Measurements from ENCODE around the gene SCP2. TPM values are rescaled to one million over a fixed set of nuclear protein-coding genes. Genes with fewer than 3 reads are reported as not detected.

Gene SCP2
- total RNA-seq, 1 experiment from 2014 or later = 53.8 TPM

GRCh38 chr1:53038566-53038965 is 111.5 kb downstream of the SCP2 start:
- TF ChIP-seq CTCF (IDR thresholded peaks at IDR 0.05; ENCODE audit: unreplicated experiment) = no peak
- BruUV-seq (replicated peaks) = no TSS peak

DNA sequence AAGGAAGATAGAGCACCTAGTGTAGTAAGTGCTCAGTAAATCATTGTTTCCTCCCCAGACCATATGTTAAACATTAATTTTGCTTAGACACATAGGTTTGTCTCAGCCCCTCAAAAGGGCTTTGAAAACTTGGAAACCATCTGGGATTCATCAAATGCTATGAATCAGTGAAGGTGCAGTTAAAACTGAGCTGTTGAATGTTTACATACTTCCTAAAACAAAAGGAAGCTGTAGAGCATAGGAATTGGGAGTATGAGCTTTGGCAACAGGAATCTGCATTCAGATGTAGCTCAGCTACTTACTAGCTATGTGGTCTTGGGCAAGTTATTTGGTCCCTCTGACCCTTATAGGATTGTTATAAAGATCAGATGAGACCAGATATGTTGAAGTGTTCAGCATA is 116.2 kb downstream of the SCP2 start:
- DNase-seq (ENCODE audit: unreplicated experiment) = no peak
- TF ChIP-seq CTCF (IDR thresholded peaks at IDR 0.05; ENCODE audit: unreplicated experiment) = no peak
- ChIA-PET CTCF (no interaction called here), POLR2A (interaction anchor here (1.5 kb wide), 1 partner anchor 16 kb away, joined by 3 read pairs; no protein-coding TSS in a partner anchor)
- H3K36me3 Mint-ChIP-seq (ENCODE audit: insufficient read depth, unreplicated experiment) = peaks cover 20% of the 10 kb centered on the region
- intact Hi-C loops (cut with micrococcal nuclease) = no loop called here
- H3K4me1 Mint-ChIP-seq (ENCODE audit: insufficient read depth, unreplicated experiment) = no peaks in the 10 kb centered on the region
- BruUV-seq (replicated peaks) = no TSS peak
- H3K4me3 Mint-ChIP-seq (ENCODE audit: unreplicated experiment) = no peak overlapping the region
- H3K27me3 Mint-ChIP-seq (ENCODE audit: insufficient read depth, unreplicated experiment) = no peaks in the 10 kb centered on the region
- H3K9me3 Mint-ChIP-seq (ENCODE audit: unreplicated experiment) = no peaks in the 10 kb centered on the region
- H3K27ac Mint-ChIP-seq (ENCODE audit: low read depth, unreplicated experiment) = no peak overlapping the region

More at GRCh38 chr1:53038566-53038965, 111.5 kb downstream of the SCP2 start:
- Mint-ChIP-seq H3K27me3 (ENCODE audit: insufficient read depth, unreplicated experiment) (no peaks in the 10 kb centered on the region), H3K36me3 (ENCODE audit: insufficient read depth, unreplicated experiment) (peaks cover 14% of the 10 kb centered on the region), H3K9me3 (ENCODE audit: unreplicated experiment) (no peaks in the 10 kb centered on the region), H3K4me1 (ENCODE audit: insufficient read depth, unreplicated experiment) (no peaks in the 10 kb centered on the region), H3K4me3 (ENCODE audit: unreplicated experiment) (no peak overlapping the region), H3K27ac (ENCODE audit: low read depth, unreplicated experiment) (no peak overlapping the region)
- ChIA-PET CTCF (no interaction called here), POLR2A (no interaction called here)
- no peak for DNase-seq (ENCODE audit: unreplicated experiment)
- intact Hi-C loops (cut with micrococcal nuclease) = no loop called here

DNA sequence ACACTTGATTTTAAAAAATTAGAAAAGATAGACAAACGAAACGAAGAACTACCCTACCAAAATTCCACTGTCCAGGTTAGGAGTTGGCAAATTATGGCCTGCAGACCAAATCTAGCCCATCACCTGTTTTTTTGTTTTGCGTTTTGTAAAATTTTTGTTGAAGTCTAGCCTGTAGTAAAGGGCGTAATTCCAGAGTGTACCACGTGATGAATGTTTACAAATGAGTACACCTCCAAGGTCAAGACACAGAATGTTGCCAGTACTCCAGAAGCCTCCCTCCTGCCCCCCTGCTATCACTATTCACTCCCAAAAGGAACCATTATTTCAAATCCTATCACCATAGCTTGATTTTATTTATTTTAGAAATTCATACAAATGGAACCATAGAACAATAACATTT is 117.8 kb downstream of the SCP2 start:
- H3K4me1 Mint-ChIP-seq (ENCODE audit: insufficient read depth, unreplicated experiment) = no peaks in the 10 kb centered on the region
- peaks cover 14% of the 10 kb centered on the region for H3K36me3 Mint-ChIP-seq (ENCODE audit: insufficient read depth, unreplicated experiment)
- H3K27ac Mint-ChIP-seq (ENCODE audit: low read depth, unreplicated experiment) = no peak overlapping the region
- ChIA-PET CTCF (interaction anchor here (0.6 kb wide), 1 partner anchor 142 kb away, joined by 3 read pairs; no protein-coding TSS in a partner anchor), POLR2A (no interaction called here)
- no peaks in the 10 kb centered on the region for H3K27me3 Mint-ChIP-seq (ENCODE audit: insufficient read depth, unreplicated experiment)
- no TSS peak for BruUV-seq (replicated peaks)
- TF ChIP-seq CTCF (IDR thresholded peaks at IDR 0.05; ENCODE audit: unreplicated experiment) = no peak
- no peak overlapping the region for H3K4me3 Mint-ChIP-seq (ENCODE audit: unreplicated experiment)
- DNase-seq (ENCODE audit: unreplicated experiment) = no peak
- intact Hi-C loops (cut with micrococcal nuclease) = no loop called here
- H3K9me3 Mint-ChIP-seq (ENCODE audit: unreplicated experiment) = no peaks in the 10 kb centered on the region

- no peak overlapping the region for H3K4me3 Mint-ChIP-seq (ENCODE audit: unreplicated experiment)
- H3K9me3 Mint-ChIP-seq (ENCODE audit: unreplicated experiment) = no peaks in the 10 kb centered on the region
- DNase-seq (ENCODE audit: unreplicated experiment) = no peak
- peaks cover 23% of the 10 kb centered on the region for H3K36me3 Mint-ChIP-seq (ENCODE audit: insufficient read depth, unreplicated experiment)
- no peaks in the 10 kb centered on the region for H3K27me3 Mint-ChIP-seq (ENCODE audit: insufficient read depth, unreplicated experiment)
- H3K27ac Mint-ChIP-seq (ENCODE audit: low read depth, unreplicated experiment) = no peak overlapping the region
- BruUV-seq (replicated peaks) = no TSS peak
- intact Hi-C loops (cut with micrococcal nuclease) = no loop called here
- ChIA-PET CTCF (interaction anchor here (0.6 to 0.7 kb wide), 2 partner anchors 191 to 439 kb away, joined by 3 to 4 read pairs; no protein-coding TSS in a partner anchor), POLR2A (interaction anchor here (0.7 kb wide), 1 partner anchor 36 kb away, joined by 3 read pairs; no protein-coding TSS in a partner anchor)
- no peaks in the 10 kb centered on the region for H3K4me1 Mint-ChIP-seq (ENCODE audit: insufficient read depth, unreplicated experiment)
- no peak for TF ChIP-seq CTCF (IDR thresholded peaks at IDR 0.05; ENCODE audit: unreplicated experiment)
Measured at GRCh38 chr1:53046930-53047329, 119.9 kb downstream of the SCP2 start.

Measured in MCF 10A (cell line).